ENCODE measurements around the gene APPBP2. TPM values are rescaled to one million over a fixed set of nuclear protein-coding genes. Genes with fewer than 3 reads are reported as not detected.
"Not testable (repeated sequence)": the region's sequence is repeated elsewhere in the genome, so short reads cannot be mapped to it uniquely, and the experiment has no call there.

APPBP2 gene
- total RNA-seq, 2 donors from 2014 or later: 23.4 to 26.5 TPM

DNA sequence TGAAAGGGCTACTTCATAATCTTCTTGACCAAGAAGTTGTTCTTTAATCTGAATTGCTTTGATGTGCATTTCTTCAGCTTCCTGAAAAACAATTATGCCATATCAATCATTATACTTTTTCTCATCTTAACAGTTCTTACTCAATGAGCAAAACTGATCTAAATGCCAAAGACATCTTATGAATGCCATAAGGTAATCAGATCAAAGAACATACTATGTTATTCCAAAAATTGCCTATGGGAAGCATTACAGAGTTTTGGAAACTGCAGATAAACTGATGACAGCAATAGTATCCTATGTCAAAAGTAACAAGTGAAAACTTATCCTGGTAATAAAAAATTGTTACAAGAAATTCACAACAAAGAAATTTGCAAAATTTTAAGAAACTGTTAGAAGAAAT is 74.1 kb downstream of the APPBP2 start:
- intact Hi-C loops (cut with DNase I): no loop called here
- ATAC-seq: no peak
- DNase-seq: no peak

GRCh38 chr17:60451071-60451470 is 75.0 kb downstream of the APPBP2 start:
- ATAC-seq (no peak), DNase-seq (no peak)
- intact Hi-C loops (cut with DNase I): no loop called here

- DNase-seq: no peak
- intact Hi-C loops (cut with DNase I): no loop called here
- ATAC-seq: no peak
Observed at GRCh38 chr17:60447375-60447774, 78.7 kb downstream of the APPBP2 start.

GRCh38 chr17:60445144-60445543 is 80.9 kb downstream of the APPBP2 start:
- DNase-seq: no peak
- no peak for ATAC-seq
- intact Hi-C loops (cut with DNase I): no loop called here

DNA sequence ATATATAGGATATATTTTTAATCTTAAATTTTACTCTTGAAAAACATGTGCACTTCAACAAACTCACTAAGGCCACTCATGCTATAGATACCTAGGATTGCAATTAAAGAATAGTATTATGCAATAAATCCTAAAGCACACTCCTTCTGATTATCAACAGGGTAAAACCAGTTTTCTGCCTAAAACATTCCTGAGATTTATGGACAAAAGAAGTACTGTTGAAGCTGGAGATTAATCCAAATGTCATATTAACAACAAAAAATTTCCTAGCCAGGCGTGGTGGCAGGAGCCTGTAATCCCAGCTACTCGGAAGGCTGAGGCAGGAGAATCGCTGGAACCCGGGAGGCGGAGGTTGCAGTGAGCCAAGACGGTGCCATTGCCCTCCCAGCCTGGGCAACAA is 82.3 kb downstream of the APPBP2 start:
- DNase-seq (no peak), ATAC-seq (no peak)
- intact Hi-C loops (cut with DNase I): no loop called here

- DNase-seq (no peak), ATAC-seq (peak in 1 of 2 donors; percentile 60)
- intact Hi-C loops (cut with DNase I): no loop called here
Observed at GRCh38 chr17:60442271-60443173, 83.5 kb downstream of the APPBP2 start.

DNA sequence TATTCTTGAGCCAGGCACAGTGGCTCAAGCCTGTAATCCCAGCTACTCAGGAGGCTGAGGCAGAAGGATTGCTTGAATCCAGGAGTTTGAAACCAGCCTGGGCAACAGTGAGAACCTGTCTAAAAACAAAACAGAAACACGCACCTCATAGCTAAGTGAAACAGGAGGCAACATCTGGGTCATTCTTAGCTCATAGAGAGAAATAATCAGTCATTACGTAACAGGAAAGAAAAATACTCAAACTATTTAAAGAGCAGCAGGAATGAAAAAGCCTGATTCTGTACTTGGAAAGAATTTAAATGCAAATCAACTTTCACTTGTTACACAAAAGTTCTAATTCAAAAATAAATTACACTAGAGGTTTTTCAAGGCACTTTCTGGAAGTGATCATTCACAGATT is 86.5 kb downstream of the APPBP2 start:
- intact Hi-C loops (cut with DNase I): loop anchor here (5.0 to 10.0 kb wide), 4 partner anchors 205 to 335 kb away; partner anchors contain the start of gene CA4 (in 1 of the 2)
- ATAC-seq: no peak

GRCh38 chr17:60436676-60437075 is 89.4 kb downstream of the APPBP2 start:
- intact Hi-C loops (cut with DNase I): loop anchor here (5.0 to 10.0 kb wide), 4 partner anchors 202 to 332 kb away; partner anchors contain the start of gene CA4 (in 1 of the 2)
- DNase-seq (no peak), ATAC-seq (no peak)

More for the DNA sequence above, 86.5 kb downstream of the APPBP2 start:
- no peak for DNase-seq

DNA sequence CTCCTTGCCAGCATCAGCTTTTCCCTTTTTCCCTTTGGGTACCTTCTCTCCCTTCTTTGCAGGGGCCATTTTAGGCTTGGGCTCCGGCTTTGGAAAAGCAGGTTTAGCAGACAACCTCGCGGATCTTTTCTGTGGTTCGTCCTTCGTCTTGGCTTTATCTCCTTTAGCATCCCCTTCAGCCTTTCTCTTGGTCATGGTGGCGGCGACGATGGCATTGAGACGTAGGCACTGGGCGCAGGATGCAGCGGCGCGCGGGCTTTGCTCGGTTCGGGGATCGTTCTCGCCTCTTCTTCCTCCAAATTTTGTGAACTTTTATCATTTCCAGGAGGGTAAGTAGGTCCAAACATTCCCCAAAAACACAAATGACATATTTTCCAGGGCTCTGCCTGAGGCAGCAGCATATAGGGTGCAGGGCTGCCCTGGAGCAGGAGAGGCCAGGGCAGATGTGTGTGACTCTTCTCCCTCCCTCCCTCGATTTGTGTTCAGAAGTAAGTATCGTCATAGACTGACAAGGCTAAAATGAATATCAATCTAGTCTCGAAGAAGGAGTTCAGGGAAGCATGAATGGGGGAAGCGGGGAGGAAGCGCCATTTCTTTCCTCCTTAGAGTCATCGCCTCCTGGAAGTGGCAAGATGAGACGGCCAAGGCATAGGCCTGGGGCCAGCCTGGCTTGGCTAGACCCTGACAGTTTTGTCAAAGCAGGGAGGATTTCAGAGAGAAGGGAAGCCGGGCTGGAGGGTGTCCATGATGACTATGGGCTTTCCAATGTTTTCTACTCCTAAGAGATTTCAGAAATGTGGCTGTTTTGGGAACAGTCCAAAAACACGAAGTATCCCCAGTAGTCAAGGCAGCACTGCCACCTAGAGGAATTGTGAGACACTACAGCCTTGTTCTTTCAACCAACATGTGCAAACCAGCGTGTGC is 90.5 kb downstream of the APPBP2 start:
- peak; percentile 70 for DNase-seq
- intact Hi-C loops (cut with DNase I): loop anchor here (5.0 to 10.0 kb wide), 4 partner anchors 201 to 331 kb away; partner anchors contain the start of gene CA4 (in 1 of the 2)

GRCh38 chr17:60433021-60433997 is 92.7 kb downstream of the APPBP2 start:
- ATAC-seq, DNase-seq: not testable (repeated sequence)

More for the DNA sequence above, 90.5 kb downstream of the APPBP2 start:
- peak; percentile 87 to 94 for ATAC-seq

GRCh38 chr17:60430561-60430960 is 95.5 kb downstream of the APPBP2 start:
- intact Hi-C loops (cut with DNase I): loop anchor here (5.0 to 10.0 kb wide), 4 partner anchors 196 to 393 kb away; no protein-coding TSS in a partner anchor
- ATAC-seq, DNase-seq: not testable (repeated sequence)

More at GRCh38 chr17:60433021-60433997, 92.7 kb downstream of the APPBP2 start:
- intact Hi-C loops (cut with DNase I): loop anchor here (5.0 to 10.0 kb wide), 4 partner anchors 199 to 396 kb away; no protein-coding TSS in a partner anchor

- DNase-seq; intact Hi-C loops (cut with DNase I); ATAC-seq: not testable (repeated sequence)
Observed at GRCh38 chr17:60428491-60428890, 97.6 kb downstream of the APPBP2 start.

GRCh38 chr17:60426596-60426995 is 99.4 kb downstream of the APPBP2 start:
- ATAC-seq (no peak), DNase-seq (no peak)
- intact Hi-C loops (cut with DNase I): no loop called here

- no peak for ATAC-seq
- intact Hi-C loops (cut with DNase I): no loop called here
- no peak for DNase-seq
Observed at GRCh38 chr17:60425626-60426025, 100.4 kb downstream of the APPBP2 start.

DNA sequence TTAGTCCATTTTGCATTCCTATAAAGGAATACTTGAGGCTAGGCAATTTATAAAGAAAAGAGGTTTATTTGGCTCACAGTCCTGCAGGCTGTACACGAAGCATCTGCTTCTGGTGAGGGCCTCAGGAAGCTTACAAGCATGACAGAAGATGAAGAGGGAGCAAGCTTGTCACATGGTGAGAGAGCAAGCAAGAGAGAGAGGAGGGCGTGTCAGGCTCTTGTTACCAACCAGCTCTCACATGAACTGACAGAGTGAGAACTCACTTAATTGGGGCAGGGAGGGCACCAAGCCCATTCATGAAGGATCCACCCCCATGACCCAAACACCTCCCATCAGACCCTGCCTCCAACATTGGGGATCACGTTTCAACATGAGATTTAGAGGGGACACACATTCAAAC is 102.2 kb downstream of the APPBP2 start:
- no peak for ATAC-seq
- intact Hi-C loops (cut with DNase I): no loop called here
- no peak for DNase-seq

- peak in 1 of 2 donors; percentile 23 for ATAC-seq
- intact Hi-C loops (cut with DNase I): no loop called here
- peak; percentile 25 for DNase-seq
Observed at GRCh38 chr17:60422162-60422665, 103.8 kb downstream of the APPBP2 start, which contains the start of gene CHCT1. Gene CHCT1 (plus strand): TSS chr17:60422489. CDS start chr17:60422593, 104 bp downstream.

GRCh38 chr17:60421273-60422161 is 104.5 kb downstream of the APPBP2 start:
- peak; percentile 74 for DNase-seq
- peak; percentile 96 to 97 for ATAC-seq
- intact Hi-C loops (cut with DNase I): no loop called here
